Stimulated activated CD4-positive, alpha-beta T cell treated with anti-CD3 and anti-CD28 coated beads, Interleukin-12 subunit alpha, Interleukin-12 subunit beta, amount 100 ng/mL, for 4 hours (primary cell): ENCODE data around the gene DNA2.
"Not testable (repeated sequence)": the region's sequence is repeated elsewhere in the genome, so short reads cannot be mapped to it uniquely, and the experiment has no call there.

Source experiments
- DNase-seq: peaks from one replicate; pipeline ENCODE4 v3.0.0-alpha.2; 2020

Gene DNA2, protein sequence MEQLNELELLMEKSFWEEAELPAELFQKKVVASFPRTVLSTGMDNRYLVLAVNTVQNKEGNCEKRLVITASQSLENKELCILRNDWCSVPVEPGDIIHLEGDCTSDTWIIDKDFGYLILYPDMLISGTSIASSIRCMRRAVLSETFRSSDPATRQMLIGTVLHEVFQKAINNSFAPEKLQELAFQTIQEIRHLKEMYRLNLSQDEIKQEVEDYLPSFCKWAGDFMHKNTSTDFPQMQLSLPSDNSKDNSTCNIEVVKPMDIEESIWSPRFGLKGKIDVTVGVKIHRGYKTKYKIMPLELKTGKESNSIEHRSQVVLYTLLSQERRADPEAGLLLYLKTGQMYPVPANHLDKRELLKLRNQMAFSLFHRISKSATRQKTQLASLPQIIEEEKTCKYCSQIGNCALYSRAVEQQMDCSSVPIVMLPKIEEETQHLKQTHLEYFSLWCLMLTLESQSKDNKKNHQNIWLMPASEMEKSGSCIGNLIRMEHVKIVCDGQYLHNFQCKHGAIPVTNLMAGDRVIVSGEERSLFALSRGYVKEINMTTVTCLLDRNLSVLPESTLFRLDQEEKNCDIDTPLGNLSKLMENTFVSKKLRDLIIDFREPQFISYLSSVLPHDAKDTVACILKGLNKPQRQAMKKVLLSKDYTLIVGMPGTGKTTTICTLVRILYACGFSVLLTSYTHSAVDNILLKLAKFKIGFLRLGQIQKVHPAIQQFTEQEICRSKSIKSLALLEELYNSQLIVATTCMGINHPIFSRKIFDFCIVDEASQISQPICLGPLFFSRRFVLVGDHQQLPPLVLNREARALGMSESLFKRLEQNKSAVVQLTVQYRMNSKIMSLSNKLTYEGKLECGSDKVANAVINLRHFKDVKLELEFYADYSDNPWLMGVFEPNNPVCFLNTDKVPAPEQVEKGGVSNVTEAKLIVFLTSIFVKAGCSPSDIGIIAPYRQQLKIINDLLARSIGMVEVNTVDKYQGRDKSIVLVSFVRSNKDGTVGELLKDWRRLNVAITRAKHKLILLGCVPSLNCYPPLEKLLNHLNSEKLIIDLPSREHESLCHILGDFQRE

DNA sequence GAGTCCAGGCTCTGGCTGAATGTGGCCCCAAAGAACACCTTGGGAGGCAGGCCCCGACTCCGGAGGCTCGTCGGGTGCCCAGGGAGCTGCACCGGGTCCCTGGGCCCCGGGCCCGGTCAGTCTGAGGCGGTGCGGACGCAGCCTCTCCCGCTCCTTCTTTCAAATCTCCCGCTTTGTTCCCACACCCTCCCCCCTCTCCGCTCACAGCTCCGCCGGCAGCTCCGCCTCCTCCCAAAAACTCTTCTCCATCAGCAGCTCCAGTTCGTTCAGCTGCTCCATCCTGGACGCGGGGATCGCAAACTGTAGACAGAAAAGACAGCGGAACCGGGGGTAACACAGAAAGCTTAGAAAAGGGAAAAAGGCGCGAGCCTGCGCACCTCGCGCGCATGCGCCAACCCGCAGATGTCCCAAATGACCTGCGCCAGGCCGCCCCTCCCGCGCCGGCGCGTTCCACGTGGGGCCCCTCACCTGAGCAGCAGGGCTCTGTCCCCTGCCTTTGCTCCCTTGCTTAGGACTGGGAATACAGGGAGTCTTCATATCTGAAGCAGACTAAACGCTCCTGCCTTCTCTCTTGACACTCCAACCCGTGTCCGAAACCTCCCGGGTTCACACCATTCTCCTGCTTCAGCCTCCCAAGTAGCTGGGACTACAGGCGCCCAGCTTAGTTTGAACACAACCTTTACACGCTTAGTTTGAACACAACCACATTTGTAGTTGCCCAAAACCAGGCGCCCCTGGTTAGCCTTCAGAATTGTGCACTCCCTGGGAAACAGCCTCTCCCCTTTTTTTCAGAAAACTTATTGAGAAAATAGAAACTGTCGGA lies at the start of gene DNA2:
DNA2 (minus strand) TSS at position 388 of the 823 bp plus-strand sequence; CDS start at position 279, 109 bp downstream.
- DNase-seq = peak; percentile 76

DNA sequence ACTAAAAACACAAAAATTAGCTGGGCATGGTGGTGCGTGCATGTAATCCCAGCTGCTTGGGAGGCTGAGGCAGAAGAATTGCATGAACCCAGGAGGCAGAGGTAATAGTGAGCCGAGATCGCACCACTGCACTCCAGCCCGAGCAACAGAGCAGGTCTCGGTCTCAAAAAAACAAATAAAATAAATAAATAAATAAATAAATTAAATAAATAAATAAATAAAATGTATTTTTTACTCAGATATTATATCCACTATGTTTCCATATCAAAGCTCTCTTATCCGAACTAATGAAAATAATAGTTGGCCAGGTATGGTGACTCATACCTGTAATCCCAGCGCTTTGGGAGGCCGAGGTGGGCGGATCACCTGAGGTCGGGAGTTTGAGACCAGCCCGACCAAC lies 46.8 kb upstream of the DNA2 start:
- not testable (repeated sequence) for DNase-seq

DNA sequence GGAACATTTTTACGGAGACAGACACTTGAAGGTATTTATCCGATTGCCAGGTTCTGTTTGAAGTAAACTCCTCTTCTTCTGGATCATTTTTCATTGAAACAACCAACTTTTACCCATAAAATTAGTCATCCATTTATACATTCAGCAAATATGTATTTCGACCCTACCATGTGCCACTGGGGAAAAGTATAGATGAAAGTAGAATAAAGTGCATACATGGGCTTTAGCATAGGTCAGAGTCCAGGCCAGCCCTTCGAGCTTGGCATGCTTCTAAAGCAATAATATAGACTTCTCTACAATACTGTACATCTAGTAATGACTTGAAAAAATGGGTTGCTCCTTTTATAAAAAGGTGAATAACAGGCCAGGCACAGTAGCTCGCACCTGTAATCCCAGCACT lies 45.4 kb upstream of the DNA2 start:
- no peak for DNase-seq

DNA sequence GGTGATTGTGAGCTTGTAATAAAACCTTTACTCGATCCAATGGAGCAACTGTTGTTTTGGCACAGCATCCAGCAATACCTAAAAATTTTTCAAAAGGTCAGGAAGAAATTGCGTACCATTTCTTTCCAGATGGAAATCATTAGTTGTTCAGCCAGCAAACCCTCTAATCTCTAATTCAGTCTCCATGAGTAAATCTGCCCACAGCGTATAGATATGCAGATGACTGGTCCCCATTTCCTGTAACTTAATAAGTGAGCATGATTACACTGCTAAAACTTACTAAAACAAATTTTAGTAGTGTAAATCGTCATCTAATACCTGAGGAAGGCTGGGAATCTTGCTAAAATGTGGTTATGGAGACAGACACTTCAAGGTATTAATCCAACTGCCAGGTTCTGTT lies 45.0 kb upstream of the DNA2 start:
- DNase-seq = no peak

DNA sequence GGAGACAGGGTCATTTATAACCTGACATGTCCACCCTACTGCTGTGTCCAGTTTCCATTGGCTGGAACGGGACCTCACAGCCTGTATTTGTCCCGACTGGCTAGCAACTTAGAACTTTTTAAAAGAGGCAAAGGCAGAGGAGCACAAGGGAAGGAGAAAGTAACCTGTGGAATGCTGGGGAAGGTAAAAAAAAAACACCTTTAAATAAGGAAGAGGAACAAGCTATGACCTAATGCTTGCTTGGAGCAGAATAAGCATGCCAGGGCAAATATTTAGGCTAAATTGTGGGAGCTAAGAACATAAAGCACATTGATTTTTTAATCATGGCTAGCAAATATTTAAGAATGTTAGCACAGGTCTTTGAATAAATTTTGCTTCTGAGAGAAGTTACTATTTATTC lies 44.4 kb upstream of the DNA2 start:
- not testable (repeated sequence) for DNase-seq

DNA sequence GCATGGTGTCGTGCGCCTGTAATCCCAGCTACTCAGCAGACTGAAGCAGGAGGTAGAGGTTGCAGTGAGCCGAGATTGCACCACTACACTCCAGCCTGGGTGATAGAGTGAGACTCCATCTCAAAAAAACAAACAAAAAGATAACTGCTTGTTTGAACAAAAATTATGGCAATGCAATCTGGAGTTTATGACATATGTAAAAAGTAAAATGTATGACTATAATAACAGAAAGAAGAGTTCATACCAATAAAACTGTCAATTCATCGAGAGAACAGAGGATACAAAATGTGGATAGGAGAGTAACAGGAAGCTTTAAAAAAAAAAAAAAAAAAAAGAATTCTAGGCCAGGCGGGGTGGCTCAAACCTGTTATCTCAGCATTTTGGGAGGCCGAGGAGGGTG lies 36.3 kb upstream of the DNA2 start:
- no peak for DNase-seq

DNA sequence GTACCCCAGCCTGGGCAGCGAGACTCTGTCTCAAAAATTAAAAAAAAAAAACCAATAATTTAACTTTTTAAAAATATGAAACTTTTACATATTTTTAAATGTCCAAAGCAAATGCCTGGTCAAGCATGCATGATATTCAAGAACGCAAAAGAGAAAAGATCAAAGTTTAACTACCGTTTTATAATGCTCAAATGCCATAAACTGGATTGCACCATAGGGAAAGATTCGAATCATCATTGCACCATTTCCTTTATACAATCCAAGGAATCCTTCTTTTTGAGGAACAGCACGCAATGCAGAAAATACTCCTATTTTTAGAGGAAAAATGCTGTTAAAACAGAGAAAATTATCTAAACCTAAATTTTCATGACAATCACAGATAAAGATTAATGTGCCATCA lies 34.6 kb upstream of the DNA2 start:
- no peak for DNase-seq

DNA sequence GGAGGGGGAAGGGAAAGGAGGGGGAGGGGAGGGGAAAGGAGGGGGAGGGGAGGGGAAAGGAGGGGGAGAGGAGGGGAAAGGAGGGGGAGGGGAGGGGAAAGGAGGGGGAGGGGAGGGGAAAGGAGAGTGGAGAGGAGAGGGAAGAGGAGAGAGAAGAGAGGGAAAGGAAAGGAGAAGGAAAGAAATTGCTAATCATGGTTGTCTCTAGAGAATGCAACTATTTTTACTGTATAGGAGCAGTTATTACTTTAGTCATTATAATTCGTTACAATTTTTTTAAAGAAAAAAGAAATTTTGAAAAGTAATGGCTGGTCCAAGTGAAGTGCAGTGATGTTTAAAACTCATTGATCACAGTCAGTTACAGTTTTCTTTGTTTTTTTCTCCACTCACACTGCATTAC lies 31.1 kb upstream of the DNA2 start:
- DNase-seq = no peak

DNA sequence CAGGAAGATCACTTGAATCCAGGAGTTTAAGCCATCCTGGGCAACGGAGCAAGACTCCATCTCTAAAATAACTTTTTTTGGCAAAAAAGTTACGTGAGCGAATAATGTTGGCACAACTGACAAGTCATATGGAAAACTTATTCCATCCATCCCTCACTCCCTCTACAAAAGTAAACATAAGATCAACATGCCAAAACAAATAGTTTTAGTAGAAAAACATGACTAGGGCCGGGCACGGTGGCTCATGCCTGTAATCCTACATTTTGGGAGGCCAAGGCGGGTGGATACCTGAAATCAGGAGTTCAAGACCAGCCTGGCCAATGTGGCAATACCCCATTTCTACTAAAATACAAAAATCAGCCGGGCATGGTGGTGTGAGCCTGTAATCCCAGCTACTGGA lies 29.9 kb upstream of the DNA2 start:
- DNase-seq = no peak

DNA sequence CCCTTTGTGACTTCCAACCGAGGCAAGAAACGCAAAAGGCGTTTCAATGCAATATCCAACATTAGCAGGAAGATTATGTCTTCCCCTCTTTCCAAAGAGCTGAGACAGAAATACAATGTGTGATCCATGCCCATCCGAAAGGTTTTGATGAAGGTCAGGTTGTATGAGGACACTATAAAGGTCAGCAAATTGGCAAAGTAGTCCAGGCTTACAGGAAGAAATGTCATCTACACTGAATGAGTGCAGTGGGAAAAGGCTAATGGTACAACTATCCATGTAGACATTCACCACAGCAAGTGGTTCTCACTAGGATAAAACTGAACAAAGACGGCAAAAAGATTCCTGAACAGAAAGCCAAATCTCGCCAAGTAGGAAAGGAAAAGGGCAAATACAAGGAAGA lies 27.8 kb upstream of the DNA2 start:
- DNase-seq = no peak

DNA sequence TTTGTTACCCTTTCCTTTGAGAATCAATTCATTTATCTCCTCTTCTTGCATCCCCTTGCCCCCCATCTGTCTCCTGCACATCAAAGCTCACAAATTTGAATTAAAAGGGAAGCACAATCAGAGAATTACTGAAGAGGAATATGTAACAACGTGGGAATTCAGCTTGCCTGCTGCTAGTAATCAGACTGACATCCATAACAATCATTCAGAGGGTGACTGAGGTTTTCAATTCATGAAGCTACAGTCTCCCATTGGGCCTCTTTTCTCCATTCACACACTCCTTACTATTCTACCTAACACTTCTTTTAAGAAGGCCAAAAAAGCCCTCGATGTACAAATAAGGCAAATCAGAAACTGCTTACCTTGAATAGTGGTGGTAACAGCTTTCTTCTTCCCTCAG lies 24.3 kb upstream of the DNA2 start:
- no peak for DNase-seq

DNA sequence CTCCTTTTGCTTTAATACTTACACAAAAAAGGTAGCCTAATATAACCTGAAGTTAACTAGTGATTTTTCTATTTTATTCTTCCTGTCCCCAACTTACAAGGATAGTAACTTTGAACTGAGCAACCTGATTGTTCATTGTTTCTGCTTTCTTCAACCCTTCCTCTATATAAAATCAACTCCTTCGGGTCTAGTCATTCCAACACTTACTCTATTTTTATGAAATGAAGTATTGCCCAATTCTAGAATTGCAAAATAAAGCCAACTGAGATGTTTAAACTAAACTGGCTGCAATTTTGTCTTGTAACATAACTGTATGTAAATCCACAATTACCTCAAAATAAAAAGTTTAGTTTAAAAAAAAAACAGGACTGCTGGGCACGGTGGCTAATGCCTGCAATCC lies 20.3 kb upstream of the DNA2 start:
- DNase-seq = no peak

DNA sequence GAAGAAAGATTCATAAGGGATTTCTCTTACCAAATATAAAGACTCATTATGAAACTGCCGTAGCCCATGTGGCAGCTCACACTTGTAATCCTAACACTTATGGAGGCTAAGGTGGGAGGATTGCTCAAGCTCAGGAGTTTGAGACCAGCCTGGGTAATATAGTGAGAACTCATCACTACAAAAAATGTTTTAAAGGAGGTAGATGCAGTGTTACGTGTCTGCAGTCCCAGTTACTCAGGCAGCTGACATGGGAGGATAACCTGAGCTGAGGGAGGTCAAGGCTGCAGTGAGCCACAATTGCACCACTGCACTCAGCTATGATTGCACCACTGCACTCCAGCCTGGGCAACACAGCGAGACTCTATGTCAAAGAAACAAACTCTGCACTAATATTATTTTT lies 18.1 kb upstream of the DNA2 start:
- DNase-seq = no peak

DNA sequence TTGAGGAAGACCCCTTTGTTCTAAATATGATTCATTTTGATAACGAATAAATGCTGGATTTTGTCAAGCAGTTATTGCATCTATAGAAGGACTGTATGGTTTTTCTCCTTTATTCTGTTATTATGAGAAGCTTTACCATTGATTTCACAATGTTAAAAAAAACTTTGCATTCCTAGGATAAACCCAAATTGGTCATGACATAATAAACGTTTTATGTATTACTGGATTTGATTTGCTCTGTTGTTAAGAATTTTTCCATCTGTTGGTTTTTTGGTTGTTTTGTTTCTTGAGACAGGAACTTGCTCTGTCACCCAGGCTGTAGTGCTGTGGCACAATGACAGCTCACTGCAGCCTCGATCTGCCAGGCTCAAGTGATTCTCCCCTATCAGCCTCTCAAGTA lies 2.2 kb upstream of the DNA2 start:
- no peak for DNase-seq

DNA sequence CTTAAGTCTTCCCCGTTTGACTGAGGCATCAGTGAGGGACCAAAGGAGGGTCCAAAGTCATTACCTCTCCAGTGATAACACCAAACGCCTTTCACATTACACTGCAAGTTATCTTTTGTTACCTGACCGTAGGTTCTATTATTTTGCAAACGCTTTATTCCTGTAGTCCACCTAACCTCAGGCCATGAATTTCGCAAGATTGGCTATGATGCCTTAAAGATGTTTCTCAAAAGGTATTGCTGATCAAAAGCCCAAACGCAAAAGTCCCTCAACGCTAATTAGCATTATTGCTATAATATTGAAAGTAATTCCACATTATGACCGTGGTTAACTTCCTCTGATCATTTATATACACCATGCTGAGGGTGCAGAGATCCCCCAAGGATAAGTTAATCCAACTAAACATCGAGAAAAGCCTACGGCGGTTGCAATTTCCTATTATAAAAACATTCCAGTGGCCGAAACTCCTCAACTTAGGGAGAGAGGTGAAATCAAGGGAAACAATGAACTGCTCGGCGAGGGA lies 649 bp downstream of the DNA2 start:
- no peak for DNase-seq

DNA sequence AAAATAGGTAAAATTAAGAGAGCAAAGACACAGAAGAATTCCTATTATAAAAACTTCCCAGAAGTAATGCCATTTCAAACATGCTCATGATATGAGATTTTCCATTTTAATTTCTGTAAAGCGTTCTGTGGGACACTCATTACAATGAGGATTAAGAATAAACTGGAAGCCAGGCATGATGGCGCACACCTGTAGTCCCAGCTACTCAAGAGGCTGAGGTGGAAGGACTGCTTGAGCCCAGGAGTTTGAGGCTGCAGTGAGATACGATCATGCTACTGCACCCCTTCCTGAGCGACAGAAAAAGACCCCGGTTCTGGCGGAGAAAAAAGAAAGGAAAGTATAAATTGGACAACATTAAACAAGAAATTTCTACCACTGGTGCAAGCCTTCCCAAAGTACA lies 1.5 kb downstream of the DNA2 start:
- no peak for DNase-seq

DNA sequence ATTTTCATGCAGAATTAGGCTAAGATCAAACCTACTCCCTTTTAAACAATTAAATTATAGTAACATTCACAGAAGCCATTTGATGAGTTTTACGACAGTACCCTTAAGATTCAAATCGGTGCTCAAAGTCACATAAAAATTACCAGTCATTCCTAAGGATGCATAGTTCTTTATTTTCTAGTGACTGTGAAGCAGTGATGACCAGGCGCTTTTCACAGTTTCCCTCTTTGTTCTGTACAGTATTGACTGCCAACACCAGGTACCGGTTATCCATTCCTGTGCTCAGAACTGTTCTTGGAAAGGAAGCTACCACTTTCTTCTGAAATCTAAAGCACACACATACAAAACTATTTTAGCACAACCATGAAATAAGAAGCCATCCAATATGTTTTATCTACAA lies 1.9 kb downstream of the DNA2 start:
- DNase-seq = no peak

DNA sequence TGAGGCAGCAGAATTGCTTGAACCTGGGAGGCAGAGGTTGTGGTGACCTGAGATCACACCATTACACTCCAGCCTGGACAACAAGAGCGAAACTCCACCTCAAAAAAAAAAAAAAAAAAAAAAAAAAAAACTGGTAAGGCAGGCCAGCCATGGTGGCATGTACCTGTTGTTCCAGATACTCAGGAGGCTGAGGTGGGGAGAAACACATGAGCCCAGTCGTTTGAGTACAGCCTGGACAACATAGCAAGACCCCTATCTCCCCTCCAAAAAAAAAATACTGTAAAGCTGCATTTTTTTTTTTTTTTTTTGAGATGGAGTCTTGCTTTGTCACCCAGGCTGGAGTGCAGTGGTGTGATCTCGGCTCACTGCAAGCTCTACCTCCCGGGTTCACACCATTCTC lies 7.0 kb downstream of the DNA2 start:
- not testable (repeated sequence) for DNase-seq

DNA sequence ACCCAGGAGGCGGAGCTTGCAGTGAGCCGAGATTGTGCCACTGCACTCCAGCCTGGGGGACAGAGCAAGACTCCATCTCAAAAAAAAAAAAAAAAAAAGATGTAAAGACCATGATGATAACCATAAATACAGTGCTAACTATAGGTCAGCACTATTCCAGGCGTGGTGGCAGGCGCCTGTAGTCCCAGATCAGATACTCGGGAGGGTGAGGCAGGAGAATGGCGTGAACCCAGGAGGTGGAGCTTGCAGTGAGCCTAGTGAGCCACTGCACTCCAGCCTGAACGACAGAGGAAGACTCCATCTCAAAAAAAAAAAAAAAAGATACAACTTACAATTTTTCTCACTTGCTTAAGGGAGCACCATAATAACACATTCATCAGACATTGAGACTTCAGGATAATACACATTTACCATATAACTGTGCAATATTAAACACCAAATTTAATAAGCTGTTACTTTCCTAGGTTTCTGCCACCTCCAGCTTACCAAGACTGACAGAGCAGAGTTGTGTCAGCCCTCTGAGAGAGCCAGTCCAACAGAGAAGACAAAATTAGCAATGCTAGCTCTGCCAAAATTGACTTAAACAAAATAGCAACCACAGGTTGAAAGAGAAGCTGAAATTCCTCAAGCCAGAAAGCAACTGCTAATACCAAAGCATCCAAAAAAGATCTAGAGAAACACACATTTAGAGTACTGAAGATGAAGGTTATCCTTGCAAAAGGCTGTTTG lies 8.2 kb downstream of the DNA2 start:
- no peak for DNase-seq

DNA sequence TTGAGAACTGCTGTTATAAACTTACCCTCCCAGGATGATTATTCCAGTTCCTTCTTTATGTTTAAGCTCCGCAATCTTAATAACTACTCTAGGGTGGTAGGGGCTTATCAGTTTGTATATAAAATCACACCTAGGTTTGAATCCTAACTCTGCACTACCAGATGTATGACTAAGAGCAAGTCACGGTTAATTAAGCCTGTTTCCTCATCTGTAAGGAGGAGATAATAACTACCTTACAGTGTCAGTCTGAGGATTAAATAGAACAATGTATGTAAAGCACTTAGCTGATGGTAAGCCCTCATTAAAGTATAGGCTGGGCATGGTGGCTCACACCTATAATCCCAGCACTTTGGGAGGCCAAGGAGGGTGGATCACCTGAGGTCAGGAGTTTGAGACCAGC lies 9.2 kb downstream of the DNA2 start:
- no peak for DNase-seq

DNA sequence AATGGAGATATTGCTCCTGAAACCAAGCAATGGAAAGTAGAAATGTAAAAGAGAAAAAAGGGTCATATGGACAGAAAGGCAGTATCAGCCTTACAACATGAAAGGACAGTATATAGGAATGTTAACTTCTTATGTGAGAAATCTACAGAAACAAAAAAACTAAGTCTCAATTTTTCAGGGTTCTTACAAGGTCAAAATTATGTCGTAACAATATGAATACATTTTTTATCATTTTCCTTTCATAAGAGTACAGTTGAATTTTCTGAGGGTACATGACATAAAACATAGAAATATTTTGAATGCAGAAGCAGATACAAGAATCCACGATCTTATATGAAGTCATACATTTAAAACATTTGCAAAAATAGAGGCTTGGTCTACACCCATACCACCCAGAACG lies 10.7 kb downstream of the DNA2 start:
- no peak for DNase-seq

DNA sequence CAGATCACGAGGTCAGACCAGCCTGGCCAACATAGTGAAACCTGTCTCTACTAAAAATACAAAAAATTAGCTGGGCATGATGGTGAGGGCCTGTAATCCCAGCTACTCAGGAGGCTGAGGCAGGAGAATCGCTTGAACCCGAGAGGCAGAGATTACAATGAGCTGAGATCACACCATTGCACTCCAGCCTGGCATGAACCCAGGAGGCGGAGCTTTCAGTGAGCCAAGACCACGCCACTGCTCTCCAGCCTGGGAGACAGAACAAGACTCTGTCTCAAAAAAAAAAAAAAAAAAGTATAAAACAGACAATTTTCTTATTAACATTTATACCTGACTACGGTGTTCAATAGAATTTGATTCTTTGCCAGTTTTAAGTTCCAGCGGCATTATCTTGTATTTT lies 22.1 kb downstream of the DNA2 start:
- not testable (repeated sequence) for DNase-seq
